ENCODE measurements around the gene WDFY3.

DNA sequence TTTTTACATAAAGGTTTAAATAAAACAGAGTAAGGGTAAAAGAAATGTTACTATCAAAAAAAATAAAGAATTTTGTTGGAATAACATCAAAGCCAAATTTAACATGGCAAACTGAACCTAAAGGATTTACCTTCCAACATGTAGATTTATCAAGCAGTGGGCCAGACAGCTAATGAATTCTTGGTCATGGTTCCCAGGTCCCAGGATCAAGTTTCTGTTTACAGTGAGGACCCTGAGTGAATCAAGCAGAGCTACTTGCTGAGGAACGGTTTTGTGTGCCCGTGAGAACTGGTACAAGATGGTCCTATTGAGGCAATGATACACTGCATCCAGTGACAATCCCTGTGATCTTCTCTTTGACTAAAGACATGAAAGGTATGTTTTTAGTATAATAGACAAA, 226.4 kb downstream of the WDFY3 start:
- TF ChIP-seq, protein P1, sequence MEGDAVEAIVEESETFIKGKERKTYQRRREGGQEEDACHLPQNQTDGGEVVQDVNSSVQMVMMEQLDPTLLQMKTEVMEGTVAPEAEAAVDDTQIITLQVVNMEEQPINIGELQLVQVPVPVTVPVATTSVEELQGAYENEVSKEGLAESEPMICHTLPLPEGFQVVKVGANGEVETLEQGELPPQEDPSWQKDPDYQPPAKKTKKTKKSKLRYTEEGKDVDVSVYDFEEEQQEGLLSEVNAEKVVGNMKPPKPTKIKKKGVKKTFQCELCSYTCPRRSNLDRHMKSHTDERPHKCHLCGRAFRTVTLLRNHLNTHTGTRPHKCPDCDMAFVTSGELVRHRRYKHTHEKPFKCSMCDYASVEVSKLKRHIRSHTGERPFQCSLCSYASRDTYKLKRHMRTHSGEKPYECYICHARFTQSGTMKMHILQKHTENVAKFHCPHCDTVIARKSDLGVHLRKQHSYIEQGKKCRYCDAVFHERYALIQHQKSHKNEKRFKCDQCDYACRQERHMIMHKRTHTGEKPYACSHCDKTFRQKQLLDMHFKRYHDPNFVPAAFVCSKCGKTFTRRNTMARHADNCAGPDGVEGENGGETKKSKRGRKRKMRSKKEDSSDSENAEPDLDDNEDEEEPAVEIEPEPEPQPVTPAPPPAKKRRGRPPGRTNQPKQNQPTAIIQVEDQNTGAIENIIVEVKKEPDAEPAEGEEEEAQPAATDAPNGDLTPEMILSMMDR (conservative IDR thresholded peaks at IDR 0.05; ENCODE audit: low read length), result no peak
- no peak for TF ChIP-seq EZH2phosphoT487 (IDR thresholded peaks at IDR 0.05; ENCODE audit: borderline replicate concordance)
